ENCODE results near the gene BOLL. TPM values are rescaled to one million over a fixed set of nuclear protein-coding genes. Genes with fewer than 3 reads are reported as not detected.

The BOLL gene
- total and polyA plus RNA-seq, 10 of the 15 experiments (the other 5 are each of a cell fraction or from before 2014, with no cell fraction given): 0.05 TPM; not detected in 9

DNA sequence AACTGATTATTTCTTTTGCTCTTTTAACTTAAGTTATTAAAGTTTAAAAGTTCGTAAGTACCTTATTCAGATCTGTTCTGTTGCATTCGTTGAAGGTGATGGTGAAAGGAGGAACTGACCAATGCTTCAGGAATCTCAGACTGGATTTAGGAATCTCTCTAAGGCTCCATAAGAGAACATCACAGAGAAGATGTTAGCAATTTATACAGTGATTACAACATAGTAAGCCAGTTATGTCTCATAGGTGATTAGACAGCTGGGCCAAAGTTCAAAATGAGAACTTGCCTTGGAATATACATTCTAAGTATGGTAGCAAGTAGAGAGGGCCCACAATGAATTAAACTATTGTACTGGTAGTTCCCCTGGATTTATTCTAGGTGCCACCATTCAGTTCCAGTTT lies 76.8 kb downstream of the BOLL start:
- Histone ChIP-seq H3K9ac (ENCODE audit: control insufficient read depth, insufficient read depth, low read length) (no peak overlapping the region), H3K4me2 (ENCODE audit: control insufficient read depth, insufficient read depth) (peak overlapping the region; percentile 79), H3K27me3 (replicated peaks in 1 of 2; ENCODE audit: control insufficient read depth in 2 of 2, insufficient read depth in 2 of 2, low read length in 1 of 2) (no peaks in the 10 kb centered on the region), H2AFZ (ENCODE audit: control insufficient read depth, low read depth, low read length) (no peak overlapping the region), H4K20me1 (ENCODE audit: control insufficient read depth, insufficient read depth) (no peaks in the 10 kb centered on the region; the same call in 1 of the 2 replicates), H3K4me3 (peak overlapping the region; percentile 55), H3K4me1 (ENCODE audit: control insufficient read depth, insufficient read depth, low read length) (peaks cover 17% of the 10 kb centered on the region), H3K36me3 (ENCODE audit: control insufficient read depth in 2 of 2, insufficient read depth in 2 of 2, low read length in 1 of 2) (peaks cover 0 to 9% of the 10 kb centered on the region in 2 experiments; a peak in 2 of 4 replicates), H3K9me3 (replicated peaks; ENCODE audit: control insufficient read depth, insufficient read depth, low read length) (no peaks in the 10 kb centered on the region), H3K79me2 (ENCODE audit: control insufficient read depth, insufficient read depth, low read length) (peaks cover 62% of the 10 kb centered on the region), H3K27ac (ENCODE audit: control insufficient read depth, insufficient read depth) (no peak overlapping the region; the same call in 1 of the 2 replicates)
- ChIA-PET SMC1A (ENCODE audit: uncharacterized antibody, unreplicated experiment) (interaction anchor here (1.1 to 8.9 kb wide), 2 partner anchors 71 to 595 kb away, joined by 3 to 58 read pairs; no protein-coding TSS in a partner anchor), RAD21 (ENCODE audit: unreplicated experiment) (interaction anchor here (1.2 to 2.4 kb wide), 2 partner anchors 64 to 71 kb away, joined by 3 to 21 read pairs; no protein-coding TSS in a partner anchor), POLR2A (no interaction called here), CTCF (interaction anchor here (0.7 to 4.5 kb wide), 6 partner anchors 7 to 588 kb away, joined by 3 to 60 read pairs (median 6); no protein-coding TSS in a partner anchor)
- in situ Hi-C loops (cut with MboI) (loop anchor here (5.0 kb wide), 1 partner anchor 69 kb away; no protein-coding TSS in a partner anchor), intact Hi-C loops (cut with micrococcal nuclease; ENCODE audit: unreplicated experiment) (loop anchor here (5.0 kb wide), 3 partner anchors 106 to 256 kb away; partner anchors contain the start of genes COQ10B and MOB4)
- no TSS peak for BruUV-seq (replicated peaks)
- DNase-seq (ENCODE audit: low read depth, low spot score) (no peak), FAIRE-seq (no peak), ATAC-seq (no peak)
- WGBS (ENCODE audit: insufficient coverage, insufficient replicate concordance, low lambda C conversion rate, missing lambda C conversion rate): 0% methylated on average over 2 of the region's 2 CpGs
- no peak for TF ChIP-seq BCL11A (IDR thresholded peaks at IDR 0.05; ENCODE audit: low read depth, low read length)
- TF ChIP-seq, protein P1, sequence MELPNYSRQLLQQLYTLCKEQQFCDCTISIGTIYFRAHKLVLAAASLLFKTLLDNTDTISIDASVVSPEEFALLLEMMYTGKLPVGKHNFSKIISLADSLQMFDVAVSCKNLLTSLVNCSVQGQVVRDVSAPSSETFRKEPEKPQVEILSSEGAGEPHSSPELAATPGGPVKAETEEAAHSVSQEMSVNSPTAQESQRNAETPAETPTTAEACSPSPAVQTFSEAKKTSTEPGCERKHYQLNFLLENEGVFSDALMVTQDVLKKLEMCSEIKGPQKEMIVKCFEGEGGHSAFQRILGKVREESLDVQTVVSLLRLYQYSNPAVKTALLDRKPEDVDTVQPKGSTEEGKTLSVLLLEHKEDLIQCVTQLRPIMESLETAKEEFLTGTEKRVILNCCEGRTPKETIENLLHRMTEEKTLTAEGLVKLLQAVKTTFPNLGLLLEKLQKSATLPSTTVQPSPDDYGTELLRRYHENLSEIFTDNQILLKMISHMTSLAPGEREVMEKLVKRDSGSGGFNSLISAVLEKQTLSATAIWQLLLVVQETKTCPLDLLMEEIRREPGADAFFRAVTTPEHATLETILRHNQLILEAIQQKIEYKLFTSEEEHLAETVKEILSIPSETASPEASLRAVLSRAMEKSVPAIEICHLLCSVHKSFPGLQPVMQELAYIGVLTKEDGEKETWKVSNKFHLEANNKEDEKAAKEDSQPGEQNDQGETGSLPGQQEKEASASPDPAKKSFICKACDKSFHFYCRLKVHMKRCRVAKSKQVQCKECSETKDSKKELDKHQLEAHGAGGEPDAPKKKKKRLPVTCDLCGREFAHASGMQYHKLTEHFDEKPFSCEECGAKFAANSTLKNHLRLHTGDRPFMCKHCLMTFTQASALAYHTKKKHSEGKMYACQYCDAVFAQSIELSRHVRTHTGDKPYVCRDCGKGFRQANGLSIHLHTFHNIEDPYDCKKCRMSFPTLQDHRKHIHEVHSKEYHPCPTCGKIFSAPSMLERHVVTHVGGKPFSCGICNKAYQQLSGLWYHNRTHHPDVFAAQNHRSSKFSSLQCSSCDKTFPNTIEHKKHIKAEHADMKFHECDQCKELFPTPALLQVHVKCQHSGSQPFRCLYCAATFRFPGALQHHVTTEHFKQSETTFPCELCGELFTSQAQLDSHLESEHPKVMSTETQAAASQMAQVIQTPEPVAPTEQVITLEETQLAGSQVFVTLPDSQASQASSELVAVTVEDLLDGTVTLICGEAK (IDR thresholded peaks at IDR 0.05; ENCODE audit: borderline replicate concordance): no peak
- TF ChIP-seq, protein P2, sequence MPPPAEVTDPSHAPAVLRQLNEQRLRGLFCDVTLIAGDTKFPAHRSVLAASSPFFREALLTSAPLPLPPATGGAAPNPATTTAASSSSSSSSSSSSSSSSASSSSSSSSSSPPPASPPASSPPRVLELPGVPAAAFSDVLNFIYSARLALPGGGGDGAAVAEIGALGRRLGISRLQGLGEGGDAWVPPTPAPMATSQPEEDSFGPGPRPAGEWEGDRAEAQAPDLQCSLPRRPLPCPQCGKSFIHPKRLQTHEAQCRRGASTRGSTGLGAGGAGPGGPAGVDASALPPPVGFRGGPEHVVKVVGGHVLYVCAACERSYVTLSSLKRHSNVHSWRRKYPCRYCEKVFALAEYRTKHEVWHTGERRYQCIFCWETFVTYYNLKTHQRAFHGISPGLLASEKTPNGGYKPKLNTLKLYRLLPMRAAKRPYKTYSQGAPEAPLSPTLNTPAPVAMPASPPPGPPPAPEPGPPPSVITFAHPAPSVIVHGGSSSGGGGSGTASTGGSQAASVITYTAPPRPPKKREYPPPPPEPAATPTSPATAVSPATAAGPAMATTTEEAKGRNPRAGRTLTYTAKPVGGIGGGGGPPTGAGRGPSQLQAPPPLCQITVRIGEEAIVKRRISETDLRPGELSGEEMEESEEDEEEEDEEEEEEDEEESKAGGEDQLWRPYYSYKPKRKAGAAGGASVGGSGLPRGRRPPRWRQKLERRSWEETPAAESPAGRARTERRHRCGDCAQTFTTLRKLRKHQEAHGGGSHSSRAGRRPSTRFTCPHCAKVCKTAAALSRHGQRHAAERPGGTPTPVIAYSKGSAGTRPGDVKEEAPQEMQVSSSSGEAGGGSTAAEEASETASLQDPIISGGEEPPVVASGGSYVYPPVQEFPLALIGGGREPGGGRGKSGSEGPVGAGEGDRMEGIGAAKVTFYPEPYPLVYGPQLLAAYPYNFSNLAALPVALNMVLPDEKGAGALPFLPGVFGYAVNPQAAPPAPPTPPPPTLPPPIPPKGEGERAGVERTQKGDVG (CRISPR knock-in tag; IDR thresholded peaks at IDR 0.05): no peak
- TF ChIP-seq, protein P3, sequence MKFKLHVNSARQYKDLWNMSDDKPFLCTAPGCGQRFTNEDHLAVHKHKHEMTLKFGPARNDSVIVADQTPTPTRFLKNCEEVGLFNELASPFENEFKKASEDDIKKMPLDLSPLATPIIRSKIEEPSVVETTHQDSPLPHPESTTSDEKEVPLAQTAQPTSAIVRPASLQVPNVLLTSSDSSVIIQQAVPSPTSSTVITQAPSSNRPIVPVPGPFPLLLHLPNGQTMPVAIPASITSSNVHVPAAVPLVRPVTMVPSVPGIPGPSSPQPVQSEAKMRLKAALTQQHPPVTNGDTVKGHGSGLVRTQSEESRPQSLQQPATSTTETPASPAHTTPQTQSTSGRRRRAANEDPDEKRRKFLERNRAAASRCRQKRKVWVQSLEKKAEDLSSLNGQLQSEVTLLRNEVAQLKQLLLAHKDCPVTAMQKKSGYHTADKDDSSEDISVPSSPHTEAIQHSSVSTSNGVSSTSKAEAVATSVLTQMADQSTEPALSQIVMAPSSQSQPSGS (IDR thresholded peaks at IDR 0.05; ENCODE audit: low read length): no peak
- TF ChIP-seq, protein P4, sequence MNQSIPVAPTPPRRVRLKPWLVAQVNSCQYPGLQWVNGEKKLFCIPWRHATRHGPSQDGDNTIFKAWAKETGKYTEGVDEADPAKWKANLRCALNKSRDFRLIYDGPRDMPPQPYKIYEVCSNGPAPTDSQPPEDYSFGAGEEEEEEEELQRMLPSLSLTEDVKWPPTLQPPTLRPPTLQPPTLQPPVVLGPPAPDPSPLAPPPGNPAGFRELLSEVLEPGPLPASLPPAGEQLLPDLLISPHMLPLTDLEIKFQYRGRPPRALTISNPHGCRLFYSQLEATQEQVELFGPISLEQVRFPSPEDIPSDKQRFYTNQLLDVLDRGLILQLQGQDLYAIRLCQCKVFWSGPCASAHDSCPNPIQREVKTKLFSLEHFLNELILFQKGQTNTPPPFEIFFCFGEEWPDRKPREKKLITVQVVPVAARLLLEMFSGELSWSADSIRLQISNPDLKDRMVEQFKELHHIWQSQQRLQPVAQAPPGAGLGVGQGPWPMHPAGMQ (IDR thresholded peaks at IDR 0.05; ENCODE audit: borderline replicate concordance): no peak
- TF ChIP-seq MTA2 (IDR thresholded peaks at IDR 0.05; ENCODE audit: low read depth): no peak
- TF ChIP-seq HDGF (IDR thresholded peaks at IDR 0.05): no peak
- TF ChIP-seq ESRRA (IDR thresholded peaks at IDR 0.05; ENCODE audit: low read length): no peak
